Stimulated activated naive CD4-positive, alpha-beta T cell (primary cell): ENCODE results near the gene GALNT2.

Experiments used
- DNase-seq, 6 experiments: peaks; one replicate each; lab custom pipeline; 2025; lab: John Stamatoyannopoulos, UW

The GALNT2 gene

GRCh38 chr1:230278376-230278775, 211.3 kb downstream of the GALNT2 start:
- no peak for DNase-seq

DNA sequence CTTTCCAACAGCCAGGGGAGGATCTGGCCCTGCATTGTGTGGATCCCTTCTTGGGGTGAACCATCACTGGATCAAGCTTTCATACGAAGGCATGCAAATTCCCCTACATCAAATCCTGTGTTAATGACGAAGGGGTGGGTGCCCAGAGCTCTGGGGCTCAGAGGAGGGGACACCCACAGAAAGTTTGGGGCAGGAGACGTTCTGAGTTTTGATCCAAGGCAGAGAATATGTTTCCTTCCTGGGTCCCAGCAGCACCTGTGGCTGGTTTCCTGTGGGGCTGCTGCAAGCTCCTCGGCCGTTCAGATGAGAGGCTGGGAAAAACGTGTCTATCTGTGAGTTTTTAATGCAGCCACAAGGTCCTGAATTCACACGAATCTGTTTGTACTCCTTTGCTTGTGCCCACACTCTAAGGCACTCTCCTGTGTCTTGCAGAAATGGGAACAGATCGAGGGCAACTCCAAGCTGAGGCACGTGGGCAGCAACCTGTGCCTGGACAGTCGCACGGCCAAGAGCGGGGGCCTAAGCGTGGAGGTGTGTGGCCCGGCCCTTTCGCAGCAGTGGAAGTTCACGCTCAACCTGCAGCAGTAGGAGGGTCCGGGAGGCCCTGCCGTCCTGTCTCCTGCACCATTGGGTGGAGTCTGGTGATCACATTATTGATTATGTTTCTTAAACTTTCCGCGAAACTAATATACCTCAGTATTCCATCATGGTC, 212.0 kb downstream of the GALNT2 start:
- no peak for DNase-seq

DNA sequence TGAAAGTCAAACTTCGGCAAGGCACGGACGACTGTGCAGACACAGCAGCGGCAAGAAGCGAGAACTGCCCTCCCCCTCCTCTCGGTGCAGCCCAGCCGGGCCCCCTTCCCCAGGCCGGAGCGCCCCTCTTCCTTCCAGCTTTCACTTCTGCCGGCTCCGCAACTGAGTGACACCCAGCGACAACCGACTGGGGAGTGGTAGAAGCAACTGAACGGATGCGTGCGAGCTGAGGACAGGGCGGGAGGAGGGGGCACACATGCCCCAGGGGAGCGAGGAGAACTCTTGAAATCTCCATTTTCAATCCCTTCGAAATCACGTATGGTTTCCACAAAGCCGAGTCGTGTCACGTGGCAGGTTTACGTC, 212.5 kb downstream of the GALNT2 start:
- no peak for DNase-seq

- DNase-seq: no peak
These were observed 213.2 kb downstream of the GALNT2 start for GRCh38 chr1:230280054-230280795.

- no peak for DNase-seq
These were observed 213.9 kb downstream of the GALNT2 start for GRCh38 chr1:230280906-230281413.

- DNase-seq: no peak
These were observed 214.5 kb downstream of the GALNT2 start for GRCh38 chr1:230281556-230281955.

DNA sequence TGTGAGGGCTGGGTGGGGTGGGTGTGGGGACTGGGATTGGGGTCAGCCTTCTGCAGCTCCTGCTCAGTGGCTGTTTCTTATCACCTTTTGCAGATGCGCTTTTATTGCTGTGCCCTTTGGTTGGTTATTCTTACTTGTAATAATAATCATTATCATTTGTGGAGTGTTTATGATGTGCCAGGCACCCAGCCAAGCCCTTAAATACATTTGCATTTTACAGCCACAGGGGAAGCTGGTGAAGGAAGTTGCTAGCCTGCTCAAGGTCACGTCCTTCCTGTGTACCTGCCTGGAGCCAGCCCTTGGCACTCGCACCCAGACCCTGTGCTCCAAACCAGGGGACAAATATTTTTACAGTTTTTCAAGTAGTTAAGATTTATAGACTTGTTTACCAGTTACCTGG, 215.1 kb downstream of the GALNT2 start:
- no peak for DNase-seq

DNA sequence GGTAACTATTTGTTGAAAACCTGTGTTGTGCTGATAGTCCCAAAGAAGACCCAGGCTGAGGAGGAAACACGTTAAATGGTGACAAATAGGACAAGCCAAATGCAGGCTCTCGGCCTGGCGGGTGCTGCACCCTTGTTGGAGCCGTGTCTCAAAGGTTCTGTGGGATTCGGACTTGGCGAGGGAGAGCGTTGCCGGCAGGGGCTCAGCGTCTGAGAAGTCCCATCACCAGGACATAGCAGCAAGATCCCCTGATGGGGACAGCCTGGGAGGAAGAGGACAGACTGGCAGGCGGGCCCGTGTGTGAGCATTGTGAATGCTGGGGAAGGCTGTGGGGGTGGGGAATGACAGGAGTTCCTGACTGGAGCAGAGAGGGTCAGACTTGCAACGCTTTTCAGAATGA, 216.6 kb downstream of the GALNT2 start:
- no peak for DNase-seq

GRCh38 chr1:230284891-230285290, 217.9 kb downstream of the GALNT2 start:
- DNase-seq: no peak

DNA sequence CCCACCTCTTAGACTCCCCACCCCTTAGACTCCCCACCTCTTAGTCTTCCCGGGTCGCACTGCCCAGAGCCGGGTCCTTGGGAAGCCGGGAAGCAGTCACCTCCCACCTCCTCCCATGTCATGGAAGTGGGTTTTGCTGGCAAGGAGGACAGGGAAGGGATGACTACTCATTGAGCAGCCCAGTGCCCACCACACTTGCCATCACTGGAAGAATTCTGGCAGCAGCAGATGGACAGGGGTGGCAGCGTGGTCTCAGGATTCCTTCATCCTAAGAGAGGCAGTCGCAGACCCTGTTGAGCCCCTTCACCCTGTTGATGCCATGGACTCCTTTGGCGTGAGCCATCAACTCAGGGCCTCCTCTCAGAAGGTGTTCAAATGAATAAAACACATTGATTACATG, 218.3 kb downstream of the GALNT2 start:
- DNase-seq: no peak

DNA sequence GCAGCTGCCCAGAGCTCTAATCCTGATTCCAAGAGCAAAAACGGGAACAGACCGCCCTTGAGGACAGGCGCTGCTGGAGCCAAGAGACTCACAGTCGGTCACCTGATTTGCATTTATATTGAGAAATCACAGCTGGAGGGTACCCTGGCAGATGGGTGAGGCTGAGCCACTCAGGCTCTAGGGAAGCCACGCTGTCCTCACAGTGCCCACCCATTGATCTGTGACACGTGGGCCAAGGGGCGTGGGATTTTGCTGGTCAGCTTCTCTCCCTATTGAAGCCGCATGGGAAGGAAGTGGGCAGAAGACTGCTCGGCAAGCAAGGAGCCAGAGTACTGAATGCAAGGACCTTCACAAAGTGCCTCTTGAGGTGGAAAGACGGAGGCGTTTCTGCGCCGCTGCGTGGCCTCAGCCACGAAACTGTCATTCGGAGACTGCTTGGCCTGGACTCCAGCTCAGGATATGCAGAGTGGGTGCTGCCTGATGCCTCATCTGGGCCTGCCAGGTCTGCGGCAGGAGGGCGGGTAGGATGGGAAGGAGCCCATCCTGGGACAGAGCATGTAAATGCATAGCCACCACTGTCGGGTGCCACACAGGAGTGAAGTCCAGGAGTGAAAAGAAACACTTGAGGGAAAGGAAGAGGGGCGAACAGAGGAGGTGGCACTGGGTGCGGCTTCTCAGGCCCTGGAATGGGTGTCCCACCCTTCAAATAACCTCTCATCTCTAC, 219.3 kb downstream of the GALNT2 start:
- no peak for DNase-seq

DNA sequence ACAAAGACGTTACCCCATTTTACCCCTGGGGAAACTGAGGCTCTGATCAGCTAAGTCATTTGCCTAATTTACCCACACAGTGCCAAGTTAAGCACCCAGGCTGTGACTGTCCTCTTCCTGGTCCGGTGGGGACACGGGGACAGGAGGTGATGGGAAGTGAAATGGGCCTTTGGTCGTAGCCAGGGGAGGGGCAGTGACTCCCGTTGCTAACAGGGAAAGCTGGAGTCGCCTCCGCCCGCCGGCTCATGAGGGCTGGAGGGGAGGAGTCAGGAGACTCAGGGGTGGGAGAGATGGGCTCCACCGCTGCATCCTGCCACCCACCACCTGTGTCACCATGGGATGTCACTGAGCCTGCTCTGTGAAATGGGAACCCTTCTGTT, 219.8 kb downstream of the GALNT2 start:
- DNase-seq: no peak

DNA sequence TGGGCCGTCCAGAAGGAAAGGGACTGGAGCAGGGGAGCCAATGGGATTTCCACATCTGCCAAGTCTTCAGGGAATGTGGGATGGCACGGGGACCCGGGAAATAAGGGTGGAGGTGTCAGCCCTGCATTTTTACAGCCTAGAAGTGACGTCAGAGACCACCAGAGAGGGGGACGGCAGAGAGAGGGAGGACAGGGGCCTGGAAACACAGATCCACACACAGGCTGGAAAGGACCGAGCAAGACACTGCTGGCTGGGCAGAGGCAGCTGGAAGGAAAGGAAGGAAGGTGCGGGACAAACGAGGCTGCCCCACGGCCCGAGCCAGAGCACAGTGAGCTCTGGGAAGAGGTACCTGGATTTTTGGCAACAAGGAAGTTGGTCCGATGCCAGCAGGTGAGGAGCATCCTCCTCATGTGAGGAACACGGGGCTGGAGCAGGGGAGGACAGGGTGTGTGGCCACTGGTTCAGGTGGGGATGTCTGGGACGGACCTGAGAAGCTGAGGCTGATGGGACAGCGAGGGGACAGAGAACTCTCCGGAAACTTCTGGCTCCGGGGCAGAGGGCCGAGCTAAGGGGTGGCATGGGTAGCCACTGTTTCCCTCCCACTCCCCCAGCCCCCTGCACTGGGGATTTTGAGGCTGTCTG, 220.8 kb downstream of the GALNT2 start:
- DNase-seq: no peak

- DNase-seq: no peak
These were observed 221.8 kb downstream of the GALNT2 start for GRCh38 chr1:230288641-230289349.

- no peak for DNase-seq
These were observed 222.3 kb downstream of the GALNT2 start for GRCh38 chr1:230289350-230289644.

DNA sequence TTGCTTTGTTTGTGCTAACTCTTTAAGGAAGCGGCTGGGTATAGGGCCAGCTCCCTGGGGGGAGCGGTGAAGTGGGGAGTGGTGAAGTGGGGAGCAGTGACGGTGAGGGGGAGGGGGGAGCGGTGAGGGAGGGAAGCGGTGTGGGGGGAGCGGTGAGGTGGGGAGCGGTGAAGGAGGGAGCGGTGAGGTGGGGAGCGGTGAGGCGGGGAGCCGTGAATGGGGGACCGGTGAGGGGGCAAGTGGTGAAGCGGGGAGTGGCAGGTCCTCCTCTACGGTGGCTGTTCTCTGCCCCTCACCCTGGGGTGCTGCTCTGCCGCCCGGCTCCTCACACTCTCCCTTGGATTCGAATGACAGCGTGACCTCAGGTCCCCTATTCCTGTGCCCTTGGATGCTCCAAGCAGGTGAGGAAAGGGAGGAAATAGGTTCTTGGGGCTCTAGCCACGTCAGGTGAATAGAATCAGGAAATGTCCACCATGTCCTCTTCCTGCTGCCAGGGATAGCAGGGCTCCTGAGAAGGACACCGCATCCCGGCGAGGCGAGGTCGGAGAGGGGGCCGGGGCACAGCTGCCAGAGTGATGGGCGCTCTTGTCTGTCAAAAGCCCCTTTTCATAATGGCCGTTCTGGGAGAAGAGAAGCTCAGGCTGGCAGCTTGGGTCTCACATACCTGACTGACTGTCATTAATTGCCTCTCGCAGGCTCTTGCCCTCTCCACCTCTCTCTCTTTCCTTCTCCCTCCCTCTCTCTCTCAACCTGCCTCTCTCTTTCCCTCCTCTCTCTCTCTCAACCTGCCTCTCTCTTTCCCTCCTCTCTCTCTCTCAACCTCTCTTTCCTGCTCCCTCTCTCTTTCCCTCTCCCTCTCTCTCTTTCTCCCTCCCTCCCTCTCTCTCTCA, 224.9 kb downstream of the GALNT2 start:
- peak in 1 of 6 experiments; percentile 8 for DNase-seq

DNA sequence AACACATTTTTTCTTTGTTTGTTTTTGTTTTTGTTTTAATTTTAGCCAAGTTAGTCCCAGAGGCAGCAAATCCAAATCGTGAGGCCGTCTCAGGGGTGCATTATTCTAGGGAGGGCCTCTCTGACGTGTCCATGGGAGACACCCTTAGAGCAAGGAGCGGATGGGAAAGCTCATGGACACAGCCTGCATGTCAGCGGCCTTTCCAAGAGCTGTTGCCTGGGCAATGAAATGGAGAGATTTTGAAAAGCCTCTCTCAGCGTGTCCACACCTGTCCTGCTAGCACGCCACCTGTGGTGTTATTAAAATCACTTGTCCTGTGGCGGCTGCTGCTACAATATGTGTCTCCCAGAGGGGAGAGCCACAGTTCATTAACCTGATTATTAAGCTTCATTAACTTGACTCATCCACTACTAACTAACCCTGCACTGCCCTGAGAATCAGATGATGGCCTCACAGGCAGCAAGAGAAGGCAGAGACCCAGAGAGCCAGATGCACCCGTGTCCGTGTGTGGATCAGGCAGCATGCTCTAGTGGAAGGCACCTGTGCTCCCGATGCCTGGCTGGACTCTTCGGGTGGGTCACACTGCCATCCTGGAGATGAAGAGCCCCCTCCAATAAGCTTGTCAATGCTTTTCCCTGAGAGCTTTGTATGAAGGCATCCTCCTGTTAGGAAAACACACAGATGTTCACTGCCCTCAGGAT, 225.8 kb downstream of the GALNT2 start:
- no peak for DNase-seq

DNA sequence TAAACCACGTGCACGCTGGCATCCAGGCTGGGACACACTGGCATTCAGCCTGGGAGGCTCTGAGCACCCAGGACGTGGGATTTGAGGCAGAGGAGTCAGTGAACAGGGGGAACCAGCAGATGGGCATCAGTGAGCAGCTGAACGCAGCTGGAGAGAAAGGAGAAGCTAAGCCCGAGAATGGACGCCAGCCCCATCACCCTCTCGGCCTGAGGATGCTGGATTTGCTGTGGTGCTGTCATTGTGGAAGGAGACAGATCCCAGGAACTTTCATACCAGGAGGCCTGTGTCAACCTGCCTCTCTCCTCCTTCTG, 226.3 kb downstream of the GALNT2 start:
- no peak for DNase-seq

DNA sequence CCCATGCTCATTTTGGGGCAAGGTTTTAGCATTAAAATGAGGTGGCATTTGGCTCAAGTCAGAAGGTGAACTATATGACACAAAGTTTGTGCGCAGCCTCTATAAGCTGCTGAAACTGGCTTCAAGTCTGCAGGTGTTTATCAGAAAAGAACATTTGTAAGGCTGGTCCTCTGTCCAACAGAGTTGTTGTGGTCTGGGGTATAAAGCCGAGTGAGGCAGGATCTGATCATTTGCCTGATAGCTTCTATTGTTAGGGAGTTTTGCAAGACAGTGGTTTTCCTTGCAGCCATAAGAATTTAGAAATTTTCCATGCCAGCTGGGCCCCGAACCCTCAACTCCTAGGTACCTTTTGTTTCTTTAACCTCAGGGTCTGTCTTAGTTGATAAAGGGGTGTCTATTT, 228.3 kb downstream of the GALNT2 start:
- DNase-seq: no peak

- DNase-seq: no peak
These were observed 232.4 kb downstream of the GALNT2 start for GRCh38 chr1:230299191-230300006.
